Parathyroid adenoma (tissue), 2 donors: ENCODE measurements around the gene CHD9NB.

ENCODE experiments used
- H2AFZ ChIP-seq: fragments of 300-600 bp; sonication (generic); one replicate; pipeline ENCODE4 v1.7.0; 2017; ENCODE audit warnings: antibody characterized with exemption, mild to moderate bottlenecking
- H3K27ac ChIP-seq: fragments of 300-600 bp; sonication (generic); one replicate; pipeline ENCODE4 v1.7.0; 2017
- H3K27me3 ChIP-seq: fragments of 300-600 bp; sonication (generic); one replicate; pipeline ENCODE4 v1.7.0; 2017; ENCODE audit warnings: low read length; ENCODE audit not compliant: control insufficient read depth, insufficient read depth
- H3K36me3 ChIP-seq: fragments of 300-600 bp; sonication (generic); one replicate; pipeline ENCODE4 v1.7.0; 2017; ENCODE audit warnings: low read length; ENCODE audit not compliant: control insufficient read depth, insufficient read depth
- H3K4me1 ChIP-seq: fragments of 300-600 bp; sonication (generic); one replicate; pipeline ENCODE4 v1.7.0; 2017; ENCODE audit warnings: control low read depth
- H3K4me2 ChIP-seq: fragments of 300-600 bp; sonication (generic); one replicate; pipeline ENCODE4 v1.7.0; 2017; ENCODE audit warnings: low read length
- H3K4me3 ChIP-seq: fragments of 300-600 bp; sonication (generic); one replicate; pipeline ENCODE4 v1.7.0; 2017; ENCODE audit warnings: low read depth, low read length
- H3K79me2 ChIP-seq: fragments of 300-600 bp; sonication (generic); one replicate; pipeline ENCODE4 v1.7.0; 2017; ENCODE audit warnings: control low read depth
- H3K9ac ChIP-seq: fragments of 300-600 bp; sonication (generic); one replicate; pipeline ENCODE4 v1.7.0; 2017; ENCODE audit warnings: mild to moderate bottlenecking
- H3K9me3 ChIP-seq: fragments of 300-600 bp; sonication (generic); one replicate; pipeline ENCODE4 v1.7.0; 2017; ENCODE audit warnings: low read length; ENCODE audit not compliant: control insufficient read depth
- TF ChIP-seq, protein P1 (sequence below): fragments of 300-600 bp; sonication (generic); IDR thresholded peaks from one replicate; pipeline ENCODE4 v1.7.0; 2017; ENCODE audit warnings: antibody characterized with exemption, mild to moderate bottlenecking
- donor health status: primary hyperparathyroidism.

The CHD9NB gene

DNA sequence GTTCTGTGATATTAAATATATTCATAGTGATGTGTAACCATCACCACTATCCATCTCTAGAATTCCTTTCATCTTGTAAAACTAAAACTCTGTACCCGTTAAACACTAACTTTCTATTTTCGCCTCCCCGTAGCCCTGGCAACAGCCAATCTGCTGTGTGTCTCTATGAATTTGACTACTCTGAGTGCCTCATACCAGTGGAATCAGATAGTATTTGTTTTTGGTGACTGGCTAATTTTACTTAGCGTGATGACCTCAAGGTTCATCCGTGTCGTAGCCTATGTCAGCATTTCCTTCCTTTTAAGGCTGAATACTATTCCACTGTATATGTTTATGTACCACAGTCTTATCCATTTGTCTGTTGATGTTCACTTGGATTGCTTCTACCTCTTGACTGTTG, 20.3 kb upstream of the CHD9NB start:
- no peaks in the 10 kb centered on the region for H3K36me3 ChIP-seq
- no peaks in the 10 kb centered on the region for H3K4me1 ChIP-seq
- H2AFZ ChIP-seq = no peak overlapping the region
- H3K27ac ChIP-seq = no peak overlapping the region
- no peak overlapping the region for H3K4me2 ChIP-seq
- H3K9me3 ChIP-seq = no peaks in the 10 kb centered on the region
- H3K9ac ChIP-seq = no peak overlapping the region
- TF ChIP-seq, protein P1, sequence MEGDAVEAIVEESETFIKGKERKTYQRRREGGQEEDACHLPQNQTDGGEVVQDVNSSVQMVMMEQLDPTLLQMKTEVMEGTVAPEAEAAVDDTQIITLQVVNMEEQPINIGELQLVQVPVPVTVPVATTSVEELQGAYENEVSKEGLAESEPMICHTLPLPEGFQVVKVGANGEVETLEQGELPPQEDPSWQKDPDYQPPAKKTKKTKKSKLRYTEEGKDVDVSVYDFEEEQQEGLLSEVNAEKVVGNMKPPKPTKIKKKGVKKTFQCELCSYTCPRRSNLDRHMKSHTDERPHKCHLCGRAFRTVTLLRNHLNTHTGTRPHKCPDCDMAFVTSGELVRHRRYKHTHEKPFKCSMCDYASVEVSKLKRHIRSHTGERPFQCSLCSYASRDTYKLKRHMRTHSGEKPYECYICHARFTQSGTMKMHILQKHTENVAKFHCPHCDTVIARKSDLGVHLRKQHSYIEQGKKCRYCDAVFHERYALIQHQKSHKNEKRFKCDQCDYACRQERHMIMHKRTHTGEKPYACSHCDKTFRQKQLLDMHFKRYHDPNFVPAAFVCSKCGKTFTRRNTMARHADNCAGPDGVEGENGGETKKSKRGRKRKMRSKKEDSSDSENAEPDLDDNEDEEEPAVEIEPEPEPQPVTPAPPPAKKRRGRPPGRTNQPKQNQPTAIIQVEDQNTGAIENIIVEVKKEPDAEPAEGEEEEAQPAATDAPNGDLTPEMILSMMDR = no peak
- peaks cover 36% of the 10 kb centered on the region for H3K79me2 ChIP-seq
- H3K27me3 ChIP-seq = no peaks in the 10 kb centered on the region
- H3K4me3 ChIP-seq = no peak overlapping the region

DNA sequence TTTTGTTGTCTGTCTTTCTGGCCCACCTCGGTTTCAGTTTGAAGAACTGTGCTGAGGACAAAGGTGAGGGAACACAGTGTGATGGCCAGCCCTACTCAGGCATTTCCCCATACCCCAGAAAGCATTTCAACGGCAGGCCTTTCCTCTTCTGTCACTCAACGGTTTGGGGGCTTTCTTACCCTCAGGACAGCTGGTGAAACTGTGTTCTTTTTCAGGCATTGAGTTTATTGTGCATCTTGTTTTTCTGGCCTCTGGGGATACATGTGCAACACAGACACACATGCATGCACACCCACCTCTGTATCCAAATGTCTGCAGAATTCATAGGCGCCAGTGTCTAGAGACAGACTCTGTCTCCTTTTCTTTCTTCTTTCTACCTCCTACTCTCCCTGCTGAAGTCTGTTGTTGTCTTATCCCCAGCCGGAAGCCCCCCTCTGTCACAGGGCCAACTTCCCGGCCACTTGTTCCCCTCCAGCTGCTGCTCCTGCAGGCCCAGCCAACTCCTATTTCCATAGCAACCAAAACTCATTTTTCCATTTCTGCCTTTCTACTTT, 19.1 kb upstream of the CHD9NB start:
- Histone ChIP-seq H3K27ac (peak overlapping the region; percentile 12), H3K4me3 (no peak overlapping the region)

DNA sequence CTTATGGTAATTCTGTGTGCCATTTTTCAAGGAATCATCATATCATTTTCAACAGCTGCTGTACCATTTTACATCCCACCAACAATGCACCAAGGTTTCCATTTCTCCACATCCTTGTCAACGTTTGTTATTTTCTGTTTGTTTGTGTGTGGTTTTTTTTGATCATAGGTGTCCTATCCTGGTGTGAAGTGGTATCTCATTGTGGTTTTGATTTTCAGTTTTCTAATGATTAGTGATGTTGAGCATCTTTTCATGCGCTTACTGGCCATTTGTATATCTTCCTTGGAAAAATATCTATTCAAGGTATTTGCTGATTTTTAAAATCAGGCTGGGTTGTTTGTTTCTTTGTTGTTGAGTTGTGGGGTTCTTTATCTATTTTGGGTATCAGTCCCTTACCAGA, 17.1 kb upstream of the CHD9NB start:
- Histone ChIP-seq H3K4me1 (no peaks in the 10 kb centered on the region), H3K36me3 (no peaks in the 10 kb centered on the region), H3K79me2 (peaks cover 35% of the 10 kb centered on the region), H3K4me3 (no peak overlapping the region), H3K9me3 (no peaks in the 10 kb centered on the region), H2AFZ (no peak overlapping the region), H3K27me3 (no peaks in the 10 kb centered on the region), H3K4me2 (no peak overlapping the region), H3K27ac (no peak overlapping the region), H3K9ac (no peak overlapping the region)
- TF ChIP-seq, protein P1 = no peak

More for the DNA sequence above, 19.1 kb upstream of the CHD9NB start:
- Histone ChIP-seq H2AFZ (no peak overlapping the region), H3K27me3 (no peaks in the 10 kb centered on the region), H3K9ac (no peak overlapping the region), H3K36me3 (no peaks in the 10 kb centered on the region), H3K4me2 (no peak overlapping the region), H3K9me3 (no peaks in the 10 kb centered on the region), H3K4me1 (no peaks in the 10 kb centered on the region), H3K79me2 (peaks cover 42% of the 10 kb centered on the region)
- TF ChIP-seq, protein P1 = no peak

DNA sequence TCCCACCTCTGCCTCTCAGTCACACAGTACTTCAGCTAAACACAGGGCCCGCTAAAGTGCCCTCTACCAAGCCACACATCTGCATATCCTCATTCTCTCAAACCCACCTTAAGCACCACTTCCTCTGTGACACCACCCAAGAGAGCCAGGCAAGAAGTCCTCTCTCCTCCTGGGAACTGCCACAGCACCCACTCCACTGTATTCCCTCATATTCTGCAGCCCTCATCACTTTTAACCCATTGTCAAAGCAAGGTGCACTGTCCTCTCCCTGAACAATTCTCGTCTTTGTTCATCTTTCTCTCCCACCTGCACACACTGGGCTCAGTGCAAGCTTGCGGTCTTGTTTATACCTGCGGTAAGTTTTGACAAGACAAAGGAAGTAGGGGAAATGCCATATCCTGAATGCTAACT, 15.7 kb upstream of the CHD9NB start:
- H3K9me3 ChIP-seq = no peaks in the 10 kb centered on the region
- no peak overlapping the region for H3K4me2 ChIP-seq
- H3K9ac ChIP-seq = no peak overlapping the region
- no peaks in the 10 kb centered on the region for H3K4me1 ChIP-seq
- H3K27ac ChIP-seq = no peak overlapping the region
- no peaks in the 10 kb centered on the region for H3K27me3 ChIP-seq
- TF ChIP-seq, protein P1 = no peak
- no peaks in the 10 kb centered on the region for H3K36me3 ChIP-seq
- H3K4me3 ChIP-seq = no peak overlapping the region
- H3K79me2 ChIP-seq = peaks cover 33% of the 10 kb centered on the region
- H2AFZ ChIP-seq = no peak overlapping the region

DNA sequence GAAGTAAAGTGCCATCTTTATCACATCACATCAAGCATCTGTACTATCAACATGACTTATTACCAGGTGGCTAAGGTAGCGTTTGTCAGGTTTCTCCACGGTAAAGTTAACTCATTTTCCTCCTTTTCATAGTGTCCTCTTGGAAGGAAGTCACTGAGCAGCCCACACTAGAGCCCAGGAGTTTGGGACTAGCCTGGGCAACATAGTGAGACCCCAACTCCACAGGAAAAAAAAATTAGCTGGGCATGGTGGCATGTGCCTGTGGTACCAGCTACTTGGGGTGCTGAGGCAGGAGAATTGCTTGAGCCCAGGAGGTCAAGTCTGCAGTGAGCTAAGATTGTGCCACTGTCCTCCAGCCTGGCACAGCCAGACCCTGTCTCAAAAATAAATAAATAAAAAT, 15.0 kb upstream of the CHD9NB start:
- peaks cover 26% of the 10 kb centered on the region for H3K79me2 ChIP-seq
- no peak overlapping the region for H3K4me3 ChIP-seq
- no peak overlapping the region for H3K27ac ChIP-seq
- H3K9ac ChIP-seq = no peak overlapping the region
- H3K27me3 ChIP-seq = no peaks in the 10 kb centered on the region
- TF ChIP-seq, protein P1 = no peak
- H3K4me1 ChIP-seq = no peaks in the 10 kb centered on the region
- no peaks in the 10 kb centered on the region for H3K9me3 ChIP-seq
- H2AFZ ChIP-seq = no peak overlapping the region
- H3K4me2 ChIP-seq = no peak overlapping the region
- no peaks in the 10 kb centered on the region for H3K36me3 ChIP-seq
